Right atrium auricular region (tissue), 2 donors: ENCODE measurements around the gene CNTN5. TPM values are rescaled to one million over a fixed set of nuclear protein-coding genes. Genes with fewer than 3 reads are reported as not detected.

Experiments
- DNase-seq: peaks from one replicate; pipeline ENCODE4 v3.0.0-alpha.2; 2019; ENCODE audit warnings: low spot score
- H3K27ac ChIP-seq, 2 donors: fragments of 200-600 bp; sonication (generic); 1 replicate in 1 of 2; 2 replicates in 1 of 2; pipeline ENCODE4 v1.5.1; 2016 to 2019
- H3K27me3 ChIP-seq, 2 donors: fragments of 200-600 bp; sonication (generic); one replicate each; pipeline versions ENCODE4 v1.5.1 to v1.6.0; 2017 to 2019
- H3K36me3 ChIP-seq: fragments of 200-600 bp; sonication (generic); one replicate; pipeline ENCODE4 v1.5.1; 2016
- H3K4me1 ChIP-seq, 2 donors: fragments of 200-600 bp; sonication (generic); one replicate each; pipeline versions ENCODE4 v1.5.1 to v1.6.0; 2017 to 2019
- H3K4me3 ChIP-seq, 2 donors: fragments of 200-600 bp; sonication (generic); 1 replicate in 1 of 2; 2 replicates in 1 of 2; pipeline ENCODE4 v1.5.1; 2017 to 2019; ENCODE audit warnings: mild to moderate bottlenecking in 1 of 2, moderate library complexity in 1 of 2
- H3K9me3 ChIP-seq, 2 donors: fragments of 200-600 bp; sonication (generic); one replicate each; pipeline ENCODE4 v1.5.1; 2019
- CTCF ChIP-seq, 2 donors: fragments of 200-600 bp; sonication (generic); IDR thresholded peaks; one replicate each; pipeline ENCODE4 v1.5.1; 2019; ENCODE audit warnings: antibody characterized with exemption in 2 of 2
- total RNA-seq, 2 donors: library from RNA; depleted of rRNA; stranded (reverse); fragments of >200 nt; gene quantifications; one replicate each; pipeline ENCODE4 v1.1.0, GENCODE V29; 2016

CNTN5 gene
- total RNA-seq, 2 donors from 2014 or later = not detected

DNA sequence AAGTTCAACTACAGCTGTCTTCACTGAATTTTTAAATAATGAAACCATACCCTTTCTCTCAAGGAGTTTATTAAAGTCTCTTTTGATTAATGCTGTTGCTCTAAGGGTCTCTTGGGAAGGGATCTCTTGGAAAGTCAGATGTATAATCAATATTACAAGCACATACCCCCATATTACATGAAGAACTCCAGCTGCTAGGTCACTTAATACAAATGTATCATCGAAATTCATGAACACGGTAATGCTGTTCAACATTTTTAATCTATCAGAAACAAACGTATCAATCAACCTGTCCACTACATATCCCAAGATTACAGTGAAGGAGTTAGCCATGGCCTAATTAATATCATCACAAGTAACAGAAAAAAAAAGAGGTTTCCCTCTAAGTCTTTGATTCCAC, 1283.1 kb downstream of the CNTN5 start:
- no peak for DNase-seq
- H3K27ac ChIP-seq = no peak overlapping the region
- TF ChIP-seq CTCF (IDR thresholded peaks at IDR 0.05) = no peak
- H3K9me3 ChIP-seq = no peaks in the 10 kb centered on the region
- no peaks in the 10 kb centered on the region for H3K36me3 ChIP-seq
- H3K4me1 ChIP-seq = no peaks in the 10 kb centered on the region
- H3K4me3 ChIP-seq = no peak overlapping the region
- H3K27me3 ChIP-seq = no peaks in the 10 kb centered on the region

DNA sequence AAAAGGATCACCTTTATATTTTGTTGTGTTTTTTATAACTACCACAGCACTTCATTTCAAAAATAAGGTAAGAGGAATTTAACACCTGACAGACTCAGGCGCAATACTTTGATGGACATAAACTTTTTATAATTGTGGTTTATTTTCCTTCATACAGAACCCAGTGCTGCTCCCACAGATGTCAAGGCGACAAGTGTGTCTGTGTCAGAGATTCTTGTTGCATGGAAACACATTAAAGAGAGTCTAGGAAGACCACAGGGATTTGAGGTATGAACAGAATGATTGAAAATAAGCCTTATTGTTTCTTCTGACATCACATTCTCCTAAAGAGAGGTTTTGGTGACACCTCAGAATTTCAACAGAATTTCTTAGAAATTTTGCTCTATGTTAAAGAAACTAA, 1287.5 kb downstream of the CNTN5 start:
- no peak for TF ChIP-seq CTCF (IDR thresholded peaks at IDR 0.05)
- no peaks in the 10 kb centered on the region for H3K36me3 ChIP-seq
- H3K27ac ChIP-seq = no peak overlapping the region
- no peak overlapping the region for H3K4me3 ChIP-seq
- no peaks in the 10 kb centered on the region for H3K4me1 ChIP-seq
- H3K9me3 ChIP-seq = no peaks in the 10 kb centered on the region
- H3K27me3 ChIP-seq = no peaks in the 10 kb centered on the region
- no peak for DNase-seq

GRCh38 chr11:100315946-100316345, 1295.2 kb downstream of the CNTN5 start:
- Histone ChIP-seq H3K36me3 (no peaks in the 10 kb centered on the region), H3K9me3 (no peaks in the 10 kb centered on the region), H3K27me3 (no peaks in the 10 kb centered on the region), H3K4me1 (no peaks in the 10 kb centered on the region), H3K4me3 (no peak overlapping the region), H3K27ac (no peak overlapping the region)
- DNase-seq = no peak
- TF ChIP-seq CTCF (IDR thresholded peaks at IDR 0.05) = no peak

DNA sequence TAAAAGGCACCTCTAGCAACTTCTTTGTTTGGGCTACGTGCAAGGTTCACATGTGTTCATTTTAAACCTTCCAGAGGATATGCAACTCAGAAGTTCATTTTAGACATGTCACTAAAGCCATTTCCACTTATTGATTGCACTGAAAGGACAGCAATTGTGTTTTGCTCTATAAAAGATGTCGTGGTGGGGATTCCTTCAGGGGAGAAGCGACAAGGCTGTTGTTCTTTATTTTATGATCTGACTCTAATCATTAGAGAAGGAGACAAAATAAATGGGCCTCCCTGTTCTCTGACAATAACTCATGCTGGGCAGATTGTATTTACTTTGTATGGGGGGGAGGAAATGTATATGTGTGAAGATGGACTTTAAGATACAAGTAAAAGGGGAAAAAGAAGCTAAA, 1296.2 kb downstream of the CNTN5 start:
- H3K4me3 ChIP-seq = no peak overlapping the region
- no peak overlapping the region for H3K27ac ChIP-seq
- no peak for TF ChIP-seq CTCF (IDR thresholded peaks at IDR 0.05)
- no peaks in the 10 kb centered on the region for H3K36me3 ChIP-seq
- DNase-seq = no peak
- no peaks in the 10 kb centered on the region for H3K4me1 ChIP-seq
- no peaks in the 10 kb centered on the region for H3K9me3 ChIP-seq
- H3K27me3 ChIP-seq = no peaks in the 10 kb centered on the region

DNA sequence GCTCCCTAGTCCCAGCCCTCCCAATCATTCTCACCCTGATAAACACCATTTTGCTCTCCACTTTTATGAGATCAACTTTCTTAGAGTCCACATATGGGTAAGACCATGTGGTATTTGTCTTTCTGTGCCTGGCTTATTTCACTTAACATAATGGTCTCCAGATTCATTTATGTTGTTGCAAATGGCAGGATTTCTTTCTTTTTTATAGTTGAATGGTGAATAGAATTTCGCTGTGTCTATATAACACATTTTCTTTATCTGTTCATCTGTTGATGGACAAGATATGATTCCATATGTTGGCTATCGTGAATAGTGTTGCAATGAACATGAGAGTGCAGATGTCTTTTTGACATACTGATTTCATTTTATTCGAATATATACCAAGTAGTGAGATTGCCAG, 1298.9 kb downstream of the CNTN5 start:
- no peak overlapping the region for H3K4me3 ChIP-seq
- H3K27me3 ChIP-seq = no peaks in the 10 kb centered on the region
- H3K9me3 ChIP-seq = no peaks in the 10 kb centered on the region
- H3K4me1 ChIP-seq = no peaks in the 10 kb centered on the region
- no peak for TF ChIP-seq CTCF (IDR thresholded peaks at IDR 0.05)
- no peak for DNase-seq
- H3K36me3 ChIP-seq = no peaks in the 10 kb centered on the region
- H3K27ac ChIP-seq = no peak overlapping the region

- no peak for TF ChIP-seq CTCF (IDR thresholded peaks at IDR 0.05)
- Histone ChIP-seq H3K9me3 (no peaks in the 10 kb centered on the region), H3K27ac (no peak overlapping the region), H3K4me1 (no peaks in the 10 kb centered on the region), H3K36me3 (no peaks in the 10 kb centered on the region), H3K4me3 (no peak overlapping the region), H3K27me3 (no peaks in the 10 kb centered on the region)
- no peak for DNase-seq
Measured at GRCh38 chr11:100328626-100329340, 1308.0 kb downstream of the CNTN5 start.
